ENCODE measurements around the gene RNASEH2B.

RNASEH2B gene

DNA sequence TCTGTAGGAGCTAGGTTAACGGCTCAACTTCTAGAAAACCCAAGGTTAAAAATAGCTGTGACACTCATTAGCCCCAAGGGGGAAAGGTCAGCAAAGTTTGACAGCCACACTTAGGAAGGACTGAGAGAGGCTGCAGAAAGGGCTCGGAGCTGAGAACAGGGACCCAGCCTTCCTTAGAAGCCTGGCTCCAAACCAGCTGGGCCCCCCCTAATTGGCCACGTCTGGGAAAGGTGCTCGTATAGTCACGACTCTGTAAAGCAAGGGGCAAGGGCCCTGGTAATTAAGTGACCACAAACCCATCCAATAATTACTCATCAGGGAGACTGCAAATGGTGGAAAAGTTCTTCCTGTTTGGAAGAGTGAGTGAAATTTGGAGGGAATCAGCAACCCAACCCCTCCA, 90.5 kb downstream of the RNASEH2B start:
- DNase-seq: no peak

DNA sequence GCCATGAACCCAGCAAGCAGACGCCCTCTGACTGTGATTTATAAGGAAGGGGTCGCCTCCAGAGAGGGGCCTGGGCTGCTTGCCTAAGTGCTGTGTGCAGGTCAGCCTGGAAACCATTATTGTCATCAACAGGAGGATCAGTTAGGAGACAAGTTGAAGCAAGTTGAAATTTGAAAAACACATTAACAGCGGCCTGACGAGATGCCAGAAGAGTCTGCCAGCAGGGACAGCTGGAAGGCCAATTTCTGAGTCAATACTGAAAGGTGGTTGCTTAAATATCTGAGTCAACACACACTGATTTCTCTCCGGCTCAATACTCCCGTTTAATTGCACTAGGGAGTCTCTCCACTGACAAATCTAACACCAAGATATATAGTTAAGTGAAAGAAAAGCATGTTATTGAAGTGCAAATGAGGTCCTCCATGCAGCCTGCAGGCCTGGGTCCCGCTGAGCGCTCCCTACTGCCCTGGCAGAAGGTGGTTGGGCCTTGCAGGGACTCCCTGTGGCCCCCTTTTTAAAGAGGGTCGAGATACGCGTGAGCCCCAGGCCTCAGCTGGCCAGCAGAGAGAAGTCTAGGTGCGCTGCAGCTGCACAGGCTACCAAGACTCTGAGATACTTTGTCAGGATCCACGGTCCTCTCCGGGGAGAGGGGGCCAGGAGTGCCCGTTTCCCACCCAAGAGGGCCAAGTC, 91.1 kb downstream of the RNASEH2B start:
- no peak for DNase-seq

GRCh38 chr13:51001335-51001734, 91.7 kb downstream of the RNASEH2B start:
- no peak for DNase-seq

DNA sequence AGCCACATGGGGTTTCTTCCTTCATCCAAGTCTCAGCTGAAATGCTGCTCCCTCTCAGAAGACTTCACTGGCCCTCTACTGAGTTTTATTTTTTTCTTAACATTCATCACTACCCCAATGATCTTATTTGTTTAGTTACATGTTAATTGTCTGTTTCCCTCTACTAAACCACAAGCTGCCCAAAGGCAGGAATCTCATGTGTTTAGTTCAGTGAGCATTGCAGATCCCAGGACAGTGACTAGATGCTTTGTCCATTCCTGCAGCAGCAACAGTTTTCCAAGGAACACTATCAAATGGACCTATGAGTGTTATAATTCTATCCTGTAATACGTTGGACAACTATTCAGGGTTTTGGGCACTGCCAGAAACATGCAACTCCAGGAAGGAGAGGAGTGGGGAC, 93.1 kb downstream of the RNASEH2B start:
- DNase-seq: no peak

DNA sequence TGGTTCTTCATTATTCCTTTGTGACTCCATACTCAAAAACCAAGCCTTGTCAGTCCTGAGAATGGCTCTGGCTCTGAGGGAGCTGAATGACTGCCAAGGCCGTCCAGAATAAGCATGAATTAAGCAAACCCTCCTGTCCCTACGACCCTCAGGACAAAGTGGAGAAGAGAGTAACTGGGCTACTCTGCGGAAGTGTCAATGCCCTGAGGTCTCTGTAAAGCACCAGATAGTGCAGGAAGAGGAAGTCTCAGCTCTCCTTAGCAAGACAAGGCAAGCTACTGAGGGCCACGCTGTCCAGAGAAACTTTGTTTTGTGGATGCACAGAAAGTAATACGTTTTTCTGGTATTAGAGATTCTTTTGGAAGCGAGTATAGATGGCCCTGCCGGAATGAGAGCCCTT, 94.1 kb downstream of the RNASEH2B start:
- no peak for DNase-seq

- no peak for DNase-seq
Observed at GRCh38 chr13:51004111-51004865, 94.7 kb downstream of the RNASEH2B start.

DNA sequence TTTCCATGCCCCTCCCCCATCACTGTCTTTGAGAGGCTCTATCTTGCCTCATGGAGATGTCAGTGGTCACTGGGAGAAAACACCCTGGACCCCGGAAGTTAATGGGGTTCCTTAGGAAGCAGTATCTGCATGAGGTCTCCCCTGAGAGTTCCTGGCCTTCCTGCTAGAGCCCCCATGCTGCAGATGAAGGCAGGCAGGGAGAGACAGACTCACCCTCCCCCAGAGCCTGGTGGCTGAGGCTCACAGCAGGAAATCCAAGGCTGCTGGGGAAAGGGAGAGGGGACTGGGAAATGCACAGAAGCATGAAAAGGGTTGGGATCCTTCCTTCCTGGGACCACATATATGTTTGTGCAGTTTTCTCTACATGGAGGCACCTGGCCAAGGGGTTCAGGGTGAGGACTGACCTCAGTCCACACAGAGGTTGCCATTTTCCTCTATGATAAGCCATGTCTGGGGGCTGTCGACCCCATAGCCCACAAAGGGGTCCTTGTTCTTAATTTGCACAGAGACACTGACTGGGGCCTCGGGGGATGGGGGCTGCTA, 95.4 kb downstream of the RNASEH2B start:
- no peak for DNase-seq

- DNase-seq: no peak
Observed at GRCh38 chr13:51005566-51005965, 96.0 kb downstream of the RNASEH2B start.
